H1 (cell line): ENCODE data around the gene IL17RD.

Source experiments
- ATF3 ChIP-seq: IDR thresholded peaks from 2 replicates; pipeline ENCODE4 v1.6.1; 2011; ENCODE audit warnings: low read depth, mild to moderate bottlenecking, low read length; ENCODE audit not compliant: insufficient read depth
- BCL11A ChIP-seq, 2 experiments: IDR thresholded peaks; one replicate each; pipeline ENCODE4 v1.6.1; 2011; ENCODE audit warnings: low read depth in 2 of 2, low read length in 2 of 2, mild to moderate bottlenecking in 2 of 2
- CREB1 ChIP-seq: IDR thresholded peaks from 2 replicates; pipeline ENCODE4 v1.6.1; 2012; ENCODE audit warnings: inconsistent platforms
- CTCF ChIP-seq, 3 experiments: IDR thresholded peaks; 1 replicate in 2 of 3; 2 replicates in 1 of 3; pipeline versions ENCODE4 v1.5.1 to v1.6.1; 2011; ENCODE audit warnings: low read length in 3 of 3, mild to moderate bottlenecking in 3 of 3, inconsistent platforms in 2 of 3, low read depth in 1 of 3, moderate library complexity in 1 of 3; ENCODE audit not compliant: insufficient read depth in 1 of 3; ENCODE audit errors: control extremely low read depth in 1 of 3
- EZH2 ChIP-seq: fragments of 200-600 bp; sonication (generic); IDR thresholded peaks from 2 replicates; pipeline ENCODE4 v1.7.1; 2012; ENCODE audit warnings: low read depth, mild to moderate bottlenecking, moderate library complexity, low read length, inconsistent platforms; ENCODE audit not compliant: severe bottlenecking
- POLR2A ChIP-seq, 2 experiments: IDR thresholded peaks; 1 replicate in 1 of 2; 2 replicates in 1 of 2; pipeline ENCODE4 v1.6.1; 2011; ENCODE audit warnings: low read depth in 2 of 2, low read length in 2 of 2, mild to moderate bottlenecking in 2 of 2; ENCODE audit errors: control extremely low read depth in 1 of 2
- POLR2AphosphoS5 ChIP-seq: IDR thresholded peaks from 2 replicates; pipeline ENCODE4 v1.6.1; 2011; ENCODE audit warnings: low read depth, low read length
- SIN3A ChIP-seq, 2 experiments: IDR thresholded peaks in 1 of 2; conservative IDR thresholded peaks in 1 of 2; 2 replicates each; pipeline ENCODE4 v1.6.1; 2011 to 2012; ENCODE audit warnings: low read length in 2 of 2, improper control_type of control experiment in 1 of 2, low read depth in 1 of 2, mild to moderate bottlenecking in 1 of 2
- USF2 ChIP-seq: IDR thresholded peaks from 2 replicates; pipeline ENCODE4 v1.6.1; 2011; ENCODE audit warnings: low read length, improper control_type of control experiment

- TF ChIP-seq EZH2 = no peak
- no peak for TF ChIP-seq POLR2A (IDR thresholded peaks at IDR 0.05; ENCODE audit: control extremely low read depth in 1 of 2, low read depth in 2 of 2, low read length in 2 of 2)
- TF ChIP-seq CREB1 = no peak
- TF ChIP-seq USF2 = no peak
- TF ChIP-seq BCL11A (IDR thresholded peaks at IDR 0.05; ENCODE audit: low read depth in 2 of 2, low read length in 2 of 2) = no peak
- TF ChIP-seq CTCF (IDR thresholded peaks at IDR 0.05; ENCODE audit: control extremely low read depth in 1 of 3, insufficient read depth in 1 of 3, low read depth in 1 of 3, low read length in 3 of 3) = no peak
- no peak for TF ChIP-seq SIN3A (conservative IDR thresholded peaks at IDR 0.05 in 1 of 2, IDR thresholded peaks at IDR 0.05 in 1 of 2; ENCODE audit: low read depth in 1 of 2, low read length in 2 of 2)
- no peak for TF ChIP-seq ATF3
- no peak for TF ChIP-seq POLR2AphosphoS5
Observed at GRCh38 chr3:57098418-57099310, 66.5 kb downstream of the IL17RD start.
